ENCODE data around the gene KRT17. TPM values are rescaled to one million over a fixed set of nuclear protein-coding genes. Genes with fewer than 3 reads are reported as not detected.
"Not testable (repeated sequence)": the region's sequence is repeated elsewhere in the genome, so short reads cannot be mapped to it uniquely, and the experiment has no call there.

KRT17 gene
- total and polyA plus RNA-seq, 2 of the 4 experiments (the other 2 are of a cell fraction) = 2.5 to 4.6 TPM

GRCh38 chr17:41640596-41640995 is 16.2 kb upstream of the KRT17 start:
- H2AK9ac ChIP-seq (replicated peaks; ENCODE audit: low read depth, low read length, poor library complexity); POLR2A ChIA-PET (ENCODE audit: unreplicated experiment): not testable (repeated sequence)

More at GRCh38 chr17:41640596-41640995, 16.2 kb upstream of the KRT17 start:
- H3K4me1 ChIP-seq (ENCODE audit: control insufficient read depth, insufficient read depth, low read length); BruUV-seq (replicated peaks); H4K8ac ChIP-seq (ENCODE audit: low read depth in 2 of 2, low read length in 2 of 2); H4K91ac ChIP-seq (ENCODE audit: insufficient read depth, low read depth, low read length); H3K18ac ChIP-seq (ENCODE audit: low read depth, low read length); H3K9ac ChIP-seq (ENCODE audit: low read depth, low read length); H4K20me1 ChIP-seq (ENCODE audit: insufficient read depth, low read length); H3K36me3 ChIP-seq (ENCODE audit: control insufficient read depth, insufficient read depth, low read length); H2BK15ac ChIP-seq (ENCODE audit: low read depth, low read length); H3K9me3 ChIP-seq (ENCODE audit: control insufficient read depth, insufficient read depth, low read length); H3K4me2 ChIP-seq (ENCODE audit: low read depth, low read length); H2AFZ ChIP-seq (replicated peaks; ENCODE audit: low read length, poor library complexity); H4K5ac ChIP-seq (ENCODE audit: low read depth, low read length); H3K56ac ChIP-seq (ENCODE audit: extremely low read depth, insufficient read depth, low read length); H2BK20ac ChIP-seq (ENCODE audit: low read depth, low read length); intact Hi-C loops (cut with micrococcal nuclease); H3K4ac ChIP-seq (ENCODE audit: low read depth, low read length); H2BK5ac ChIP-seq (ENCODE audit: low read depth, low read length, poor library complexity, severe bottlenecking); H3K4me3 ChIP-seq (ENCODE audit: insufficient read depth, low read depth, low read length); H3K79me1 ChIP-seq (ENCODE audit: low read depth in 1 of 2, low read length in 2 of 2); H3K14ac ChIP-seq (replicated peaks; ENCODE audit: low read depth, low read length); H2AK5ac ChIP-seq (ENCODE audit: low read depth, low read length); H3K27ac ChIP-seq (ENCODE audit: insufficient read depth, low read length); DNase-seq; in situ Hi-C loops (cut with MboI; ENCODE audit: low sequenced_read_pairs); H3K9me1 ChIP-seq (ENCODE audit: insufficient read depth, low read length); dilution Hi-C loops (cut with HindIII; ENCODE audit: low sequenced_read_pairs, unreplicated experiment); H2BK120ac ChIP-seq (ENCODE audit: low read depth, low read length); H3K23ac ChIP-seq (ENCODE audit: low read depth, low read length); ATAC-seq (ENCODE audit: low read depth): not testable (repeated sequence)
- CTCF ChIA-PET = interaction anchor here (0.7 to 1.2 kb wide), 3 partner anchors 21 to 91 kb away, joined by 3 read pairs; no protein-coding TSS in a partner anchor
- peaks cover 14% of the 10 kb centered on the region for H3K27me3 ChIP-seq (ENCODE audit: control insufficient read depth, insufficient read depth, low read length)
- WGBS, 2 experiments (ENCODE audit: extremely low coverage in 2 of 2, insufficient read length in 1 of 2) = no CpG with 5 or more reads among the region's 5 CpGs

Data from IMR-90 (cell line).